Naive thymus-derived CD4-positive, alpha-beta T cell (primary cell): ENCODE measurements around the gene SUPT7L. TPM values are rescaled to one million over a fixed set of nuclear protein-coding genes. Genes with fewer than 3 reads are reported as not detected.
A peak's percentile ranks its signal among the peaks of the same experiment; 100 is the strongest.

Source experiments
- ATAC-seq: fragments of 150-1000 bp; cut with Tn5 transposase; 2 replicates; pipeline ENCODE4 v1.10.0; 2021; ENCODE audit warnings: mild to moderate bottlenecking, moderate library complexity
- CTCF ChIA-PET: fragments of 350-600 bp; sonication (Branson Sonifier 250); formaldehyde crosslinking; loops from one replicate; lab custom pipeline; 2021; ENCODE audit warnings: antibody characterized with exemption; lab: Charles Lee
- POLR2A ChIA-PET: fragments of 350-600 bp; sonication (Branson Sonifier 250); formaldehyde crosslinking; loops from one replicate; lab custom pipeline; 2021; ENCODE audit warnings: antibody characterized with exemption, inconsistent platforms; lab: Charles Lee
- DNase-seq, 9 donors: peaks; one replicate each; pipeline versions ENCODE4 v3.0.0 to v3.0.0-alpha.2; 2020 to 2022; ENCODE audit warnings: mixed read lengths in 1 of 9
- H3K27ac ChIP-seq: one replicate; pipeline ENCODE4 v1.7.0; 2013; ENCODE audit warnings: mild to moderate bottlenecking, low read depth, low read length, moderate library complexity
- H3K27me3 ChIP-seq, 2 donors: one replicate each; pipeline ENCODE4 v1.7.0; 2013; ENCODE audit warnings: low read length in 2 of 2, mild to moderate bottlenecking in 2 of 2, moderate library complexity in 2 of 2; ENCODE audit not compliant: control insufficient read depth in 2 of 2, insufficient read depth in 2 of 2
- H3K36me3 ChIP-seq, 3 experiments: 1 replicate in 2 of 3; 2 replicates in 1 of 3; pipeline ENCODE4 v1.7.0; 2013; ENCODE audit warnings: low read length in 3 of 3, mild to moderate bottlenecking in 3 of 3, moderate library complexity in 1 of 3; ENCODE audit not compliant: insufficient read depth in 3 of 3, control insufficient read depth in 2 of 3
- H3K4me1 ChIP-seq, 2 donors: one replicate each; pipeline ENCODE4 v1.7.0; 2013; ENCODE audit warnings: low read length in 2 of 2, mild to moderate bottlenecking in 2 of 2, moderate library complexity in 1 of 2; ENCODE audit not compliant: control insufficient read depth in 2 of 2, insufficient read depth in 2 of 2
- H3K4me3 ChIP-seq: 2 replicates; pipeline ENCODE4 v1.7.0; 2013; ENCODE audit warnings: mild to moderate bottlenecking, low read length
- H3K9me3 ChIP-seq, 3 experiments: 1 replicate in 2 of 3; 2 replicates in 1 of 3; pipeline ENCODE4 v1.7.0; 2013; ENCODE audit warnings: low read length in 3 of 3; ENCODE audit not compliant: control insufficient read depth in 2 of 3
- H3K27ac Mint-ChIP-seq, 9 donors: one replicate each; pipeline ENCODE4 v1.8.0; 2020 to 2022; ENCODE audit warnings: mixed read lengths in 9 of 9, mild to moderate bottlenecking in 8 of 9, moderate library complexity in 5 of 9, inconsistent platforms in 2 of 9
- H3K27me3 Mint-ChIP-seq, 5 donors: one replicate each; pipeline ENCODE4 v1.8.0; 2021 to 2022; ENCODE audit warnings: mixed read lengths in 5 of 5, mild to moderate bottlenecking in 1 of 5
- H3K36me3 Mint-ChIP-seq, 5 donors: one replicate each; pipeline ENCODE4 v1.8.0; 2020 to 2022; ENCODE audit warnings: mixed read lengths in 5 of 5, mild to moderate bottlenecking in 3 of 5, inconsistent platforms in 1 of 5
- H3K4me1 Mint-ChIP-seq, 7 donors: one replicate each; pipeline ENCODE4 v1.8.0; 2020 to 2022; ENCODE audit warnings: mixed read lengths in 7 of 7, mild to moderate bottlenecking in 3 of 7, inconsistent platforms in 1 of 7
- H3K4me3 Mint-ChIP-seq, 10 donors: one replicate each; pipeline ENCODE4 v1.8.0; 2020 to 2022; ENCODE audit warnings: mild to moderate bottlenecking in 10 of 10, mixed read lengths in 10 of 10, moderate library complexity in 6 of 10, inconsistent platforms in 2 of 10
- H3K9me3 Mint-ChIP-seq, 11 donors: one replicate each; pipeline ENCODE4 v1.8.0; 2020 to 2022; ENCODE audit warnings: mixed read lengths in 11 of 11, mild to moderate bottlenecking in 4 of 11, inconsistent platforms in 1 of 11, moderate library complexity in 1 of 11
- intact Hi-C, 2 donors: fragments of 100-400 bp; cut with micrococcal nuclease; formaldehyde crosslinking; loops; one replicate each; pipeline ENCODE4 v1.15.1; 2023
- polyA plus RNA-seq, 2 donors: library from polyadenylated mRNA; unstranded; fragments of 300-500 nt; fragmentation: Illumina TruSeq; gene quantifications; one replicate each; pipeline ENCODE4 v1.2.3, GENCODE V29; 2021
- total RNA-seq, 6 experiments: library from RNA in 5 of 6; stranded (reverse) in 5 of 6; gene quantifications; 1 replicate in 5 of 6; 2 replicates in 1 of 6; pipeline ENCODE4 v1.2.3 and lab custom pipeline; 2021 to 2026

Gene SUPT7L
- total and polyA plus RNA-seq, 7 experiments from 2014 or later: 19.0 to 58.6 (median 42.9) TPM

DNA sequence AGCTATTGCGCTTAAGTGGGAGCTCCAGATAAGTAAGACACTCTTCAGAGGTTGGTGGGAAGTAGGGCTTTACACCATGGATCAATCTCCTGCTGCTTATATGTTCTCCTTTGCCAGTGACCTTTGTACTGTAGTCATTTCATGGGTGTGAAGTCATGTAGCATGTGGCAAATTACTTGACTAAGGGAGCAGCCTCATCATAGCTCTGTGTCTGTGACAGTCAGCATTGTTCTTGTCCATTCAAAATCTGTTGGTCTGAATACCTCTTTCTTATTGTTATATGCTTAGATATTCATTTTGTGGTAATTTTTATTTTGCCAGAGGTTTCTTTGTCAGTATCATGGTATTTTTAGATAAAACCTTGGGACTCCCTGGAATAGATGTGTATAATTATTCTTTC, 18.4 kb upstream of the SUPT7L start:
- Histone ChIP-seq H3K27ac (no peak overlapping the region), H3K36me3 (peaks cover 11 to 70% (median 37%) of the 10 kb centered on the region in 3 experiments), H3K27me3 (no peaks in the 10 kb centered on the region), H3K4me1 (peaks cover 0 to 28% of the 10 kb centered on the region in 2 donors), H3K4me3 (no peak overlapping the region), H3K9me3 (no peaks in the 10 kb centered on the region)
- Mint-ChIP-seq H3K36me3 (peaks cover 10 to 27% (median 22%) of the 10 kb centered on the region in 5 donors), H3K4me1 (peaks cover 5 to 25% (median 13%) of the 10 kb centered on the region in 7 donors), H3K9me3 (no peaks in the 10 kb centered on the region), H3K27me3 (no peaks in the 10 kb centered on the region), H3K27ac (peak overlapping the region in 2 of 9 donors; percentile 9 to 39), H3K4me3 (no peak overlapping the region)
- intact Hi-C loops: loop anchor here (2.0 to 5.0 kb wide), 3 partner anchors 19 to 273 kb away; partner anchors contain the start of genes IFT172 (in 1 of the 2), PPM1G (in 1 of the 2), SLC4A1AP (in 1 of the 2) and SUPT7L (in 1 of the 2)
- DNase-seq: no peak
- ATAC-seq: no peak
- ChIA-PET CTCF (interaction anchor here (0.7 to 3.3 kb wide), 4 partner anchors 9 to 1013 kb away, joined by 3 to 15 read pairs (median 5); partner anchors contain the start of genes SLC4A1AP and SUPT7L), POLR2A (interaction anchor here (1.8 kb wide), 1 partner anchor 18 kb away, joined by 4 read pairs; the partner anchor contains the start of genes SLC4A1AP and SUPT7L)

DNA sequence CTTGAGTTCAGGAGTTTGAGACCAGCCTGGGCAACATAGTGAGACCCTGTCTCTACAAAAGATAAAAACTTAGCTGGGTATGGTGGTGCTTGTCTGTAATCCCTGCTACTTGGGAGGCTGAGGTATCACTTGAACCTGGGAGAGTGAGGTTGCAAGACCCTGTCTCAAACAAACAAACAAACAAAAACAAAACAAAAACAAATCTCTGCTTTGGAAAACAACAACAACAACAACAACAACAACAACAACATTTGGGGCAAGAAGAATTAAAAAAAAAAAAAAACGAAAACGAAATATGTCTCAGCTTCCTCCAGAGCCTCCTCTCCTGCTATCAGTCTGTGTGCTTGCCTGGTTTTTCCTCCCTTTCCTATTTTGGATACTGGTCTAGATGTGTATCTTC, 17.2 kb upstream of the SUPT7L start:
- H3K4me3 Mint-ChIP-seq: no peak overlapping the region
- ATAC-seq (no peak), DNase-seq (no peak)
- no peak overlapping the region for H3K4me3 ChIP-seq
- no peak overlapping the region for H3K27ac ChIP-seq
- H3K27ac Mint-ChIP-seq: peak overlapping the region in 3 of 9 donors; percentile 31 to 67 (median 53)
- peaks cover 0 to 19% of the 10 kb centered on the region in 2 donors for H3K4me1 ChIP-seq
- H3K36me3 Mint-ChIP-seq: peaks cover 10 to 27% (median 19%) of the 10 kb centered on the region in 5 donors
- CTCF ChIA-PET: no interaction called here
- H3K36me3 ChIP-seq: peaks cover 16 to 73% (median 39%) of the 10 kb centered on the region in 3 experiments
- no peaks in the 10 kb centered on the region for H3K27me3 ChIP-seq
- no peaks in the 10 kb centered on the region for H3K9me3 ChIP-seq
- no peaks in the 10 kb centered on the region for H3K27me3 Mint-ChIP-seq
- H3K9me3 Mint-ChIP-seq: no peaks in the 10 kb centered on the region
- intact Hi-C loops: loop anchor here in 1 of 2 donors (5.0 kb wide), 1 partner anchor 193 kb away; the partner anchor contains the start of gene IFT172
- POLR2A ChIA-PET: interaction anchor here (1.8 kb wide), 1 partner anchor 17 kb away, joined by 4 read pairs; the partner anchor contains the start of genes SLC4A1AP and SUPT7L
- peaks cover 5 to 25% (median 13%) of the 10 kb centered on the region in 7 donors for H3K4me1 Mint-ChIP-seq

DNA sequence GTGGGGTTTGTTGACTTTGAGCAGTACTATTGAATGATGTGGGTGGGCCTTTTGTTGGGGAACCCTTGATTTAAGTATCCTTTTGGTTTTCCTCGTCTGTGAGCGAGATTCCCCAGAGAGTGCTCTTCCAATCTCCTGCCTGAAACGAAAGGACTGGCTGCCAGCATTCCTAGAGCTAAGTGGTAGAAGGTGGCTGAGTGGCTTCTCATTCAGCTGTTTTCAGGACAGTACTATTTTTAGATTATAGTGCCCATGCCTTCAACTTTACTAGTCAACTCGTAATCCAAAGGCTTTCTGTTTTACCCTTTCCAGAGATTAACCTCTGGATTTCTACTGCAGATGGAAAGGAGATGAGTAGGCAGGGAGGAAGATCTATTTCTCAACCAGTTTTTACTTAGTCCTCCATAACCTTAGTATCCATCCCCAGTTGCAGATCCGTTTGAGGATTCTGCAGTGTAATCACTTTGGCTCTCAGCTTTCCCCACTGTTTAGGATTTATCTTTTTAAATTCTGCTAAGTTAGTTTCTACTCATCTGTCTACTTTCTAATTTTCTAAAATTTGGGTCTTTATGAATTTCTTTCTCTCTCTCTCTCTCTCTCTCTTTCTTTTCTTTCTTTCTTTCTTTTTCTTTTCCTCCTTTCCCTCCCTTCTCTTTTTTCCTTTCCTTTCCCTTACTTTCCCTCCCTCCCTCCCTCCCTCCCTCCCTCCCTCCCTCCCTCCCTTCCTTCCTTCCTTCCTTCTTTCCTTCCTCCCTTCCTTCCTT, 9.5 kb upstream of the SUPT7L start:
- no peaks in the 10 kb centered on the region for H3K27me3 Mint-ChIP-seq
- H3K36me3 Mint-ChIP-seq: peaks cover 13 to 53% (median 30%) of the 10 kb centered on the region in 5 donors
- H3K4me1 Mint-ChIP-seq: peaks cover 0 to 22% (median 14%) of the 10 kb centered on the region in 7 donors
- CTCF ChIA-PET: interaction anchor here (1.4 kb wide), 1 partner anchor 10 kb away, joined by 4 read pairs; no protein-coding TSS in a partner anchor
- H3K27ac Mint-ChIP-seq: no peak overlapping the region
- no peak for DNase-seq
- Histone ChIP-seq H3K4me3 (no peak overlapping the region), H3K27ac (no peak overlapping the region), H3K36me3 (peaks cover 23 to 62% (median 34%) of the 10 kb centered on the region in 3 experiments), H3K9me3 (no peaks in the 10 kb centered on the region), H3K27me3 (no peaks in the 10 kb centered on the region), H3K4me1 (no peaks in the 10 kb centered on the region)
- no peak for ATAC-seq
- H3K9me3 Mint-ChIP-seq: no peaks in the 10 kb centered on the region
- POLR2A ChIA-PET: no interaction called here
- intact Hi-C loops: no loop called here
- no peak overlapping the region for H3K4me3 Mint-ChIP-seq

DNA sequence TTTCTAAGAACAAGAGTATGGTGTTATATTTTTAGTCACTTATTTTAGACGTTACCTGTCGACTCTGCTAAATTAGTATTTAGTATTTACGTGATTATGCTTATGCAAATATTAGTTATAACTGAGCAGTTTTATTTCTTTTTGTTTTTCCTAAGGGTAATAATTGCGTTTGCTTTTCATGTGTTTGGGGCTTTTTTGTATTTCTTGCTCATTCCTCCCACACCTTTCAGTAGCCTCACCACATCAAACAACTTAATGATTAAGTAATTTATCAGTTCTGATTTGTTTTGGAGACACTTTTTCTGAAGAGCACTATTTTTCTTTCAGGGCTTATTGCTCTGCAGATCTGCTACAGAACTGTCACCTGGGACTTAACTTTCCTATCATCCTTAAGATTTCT, 7.8 kb upstream of the SUPT7L start:
- no peak for ATAC-seq
- peaks cover 0 to 32% (median 18%) of the 10 kb centered on the region in 7 donors for H3K4me1 Mint-ChIP-seq
- no peak for DNase-seq
- H3K4me3 ChIP-seq: no peak overlapping the region
- H3K36me3 ChIP-seq: peaks cover 16 to 55% (median 27%) of the 10 kb centered on the region in 3 experiments
- no peak overlapping the region for H3K27ac ChIP-seq
- intact Hi-C loops: no loop called here
- CTCF ChIA-PET: no interaction called here
- no peaks in the 10 kb centered on the region for H3K27me3 ChIP-seq
- H3K9me3 Mint-ChIP-seq: no peaks in the 10 kb centered on the region
- no peaks in the 10 kb centered on the region for H3K4me1 ChIP-seq
- H3K36me3 Mint-ChIP-seq: peaks cover 14 to 55% (median 36%) of the 10 kb centered on the region in 5 donors
- H3K27ac Mint-ChIP-seq: peak overlapping the region in 1 of 9 donors; percentile 25
- H3K27me3 Mint-ChIP-seq: no peaks in the 10 kb centered on the region
- no peak overlapping the region for H3K4me3 Mint-ChIP-seq
- H3K9me3 ChIP-seq: no peaks in the 10 kb centered on the region
- POLR2A ChIA-PET: no interaction called here

DNA sequence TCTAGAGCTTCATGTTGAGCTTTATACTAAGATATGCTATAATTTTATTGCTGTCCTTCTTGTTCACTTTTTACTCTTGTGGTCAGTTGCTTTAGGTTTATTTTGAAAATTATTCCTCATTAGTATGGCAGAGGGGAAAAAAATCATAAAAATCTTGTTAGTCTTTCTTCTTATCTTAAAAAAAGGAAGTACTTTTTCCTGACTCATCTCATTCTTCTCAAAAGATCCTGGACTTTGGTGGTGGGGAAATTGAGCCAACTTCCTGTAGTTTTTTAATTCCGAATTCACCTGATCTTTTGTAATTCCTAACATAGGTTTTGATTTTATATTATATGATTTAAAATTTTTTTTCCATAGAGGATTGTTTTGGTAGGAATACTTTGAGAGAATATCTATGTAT, 4.0 kb upstream of the SUPT7L start:
- H3K4me3 Mint-ChIP-seq: peak overlapping the region in 1 of 10 donors; percentile 69
- POLR2A ChIA-PET: no interaction called here
- H3K4me3 ChIP-seq: no peak overlapping the region
- H3K27me3 ChIP-seq: no peaks in the 10 kb centered on the region
- H3K9me3 ChIP-seq: no peaks in the 10 kb centered on the region
- H3K27ac Mint-ChIP-seq: no peak overlapping the region
- CTCF ChIA-PET: interaction anchor here (0.7 to 1.2 kb wide), 2 partner anchors 16 to 40 kb away, joined by 4 to 7 read pairs; no protein-coding TSS in a partner anchor
- no peak overlapping the region for H3K27ac ChIP-seq
- peaks cover 12 to 35% (median 28%) of the 10 kb centered on the region in 5 donors for H3K36me3 Mint-ChIP-seq
- no peak for ATAC-seq
- H3K4me1 ChIP-seq: peaks cover 15 to 16% of the 10 kb centered on the region in 2 donors
- no peaks in the 10 kb centered on the region for H3K27me3 Mint-ChIP-seq
- H3K9me3 Mint-ChIP-seq: peaks cover 0 to 3% (median 0%) of the 10 kb centered on the region in 11 donors
- H3K4me1 Mint-ChIP-seq: peaks cover 12 to 55% (median 46%) of the 10 kb centered on the region in 7 donors
- intact Hi-C loops: no loop called here
- peaks cover 6 to 41% (median 13%) of the 10 kb centered on the region in 3 experiments for H3K36me3 ChIP-seq
- DNase-seq: no peak

DNA sequence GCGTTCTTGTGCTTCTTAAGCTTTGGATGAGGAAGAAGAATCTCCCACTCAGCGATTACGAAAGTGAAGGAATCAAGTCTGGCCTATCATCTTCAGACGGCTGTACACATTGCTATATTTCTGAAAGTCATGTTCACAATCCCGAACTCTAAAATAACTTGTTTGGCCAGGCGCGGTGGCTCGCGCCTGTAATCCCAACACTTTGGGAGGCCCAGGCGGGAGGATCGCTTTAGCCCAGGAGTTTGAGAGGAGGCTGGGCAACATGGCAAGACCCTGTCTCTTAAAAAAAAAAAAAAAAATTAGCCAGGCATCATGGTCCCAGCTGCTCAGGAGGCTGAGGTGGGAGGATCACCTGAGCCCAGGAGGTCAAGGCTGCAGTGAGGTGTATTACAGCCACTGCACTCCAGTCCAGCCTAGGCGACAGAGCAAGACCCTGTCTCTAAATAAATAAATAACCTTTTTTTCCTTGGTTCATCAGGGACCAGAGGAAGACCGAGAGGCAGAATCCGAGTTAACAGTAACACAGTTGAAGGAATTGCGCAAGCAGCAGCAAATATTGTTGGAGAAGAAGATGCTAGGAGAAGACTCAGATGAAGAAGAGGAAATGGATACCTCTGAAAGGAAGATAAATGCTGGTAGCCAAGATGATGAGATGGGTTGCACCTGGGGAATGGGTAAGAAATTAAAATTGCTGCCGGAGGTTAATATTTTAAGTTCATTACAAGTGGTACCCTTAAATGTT, 1.4 kb upstream of the SUPT7L start:
- H3K4me1 Mint-ChIP-seq: peaks cover 30 to 64% (median 54%) of the 10 kb centered on the region in 7 donors
- H3K9me3 ChIP-seq: no peaks in the 10 kb centered on the region
- no peak for ATAC-seq
- intact Hi-C loops: loop anchor here in 1 of 2 donors (5.0 kb wide), 1 partner anchor 237 kb away; the partner anchor contains the start of gene NRBP1
- CTCF ChIA-PET: interaction anchor here (0.7 to 1.7 kb wide), 3 partner anchors 17 to 48 kb away, joined by 3 to 6 read pairs (median 4); no protein-coding TSS in a partner anchor
- peaks cover 18 to 20% of the 10 kb centered on the region in 2 donors for H3K4me1 ChIP-seq
- H3K27me3 ChIP-seq: no peaks in the 10 kb centered on the region
- POLR2A ChIA-PET: interaction anchor here (0.7 to 2.3 kb wide), 7 partner anchors 26 to 284 kb away, joined by 3 to 13 read pairs (median 5); partner anchors contain the start of genes CCDC121, GPN1, PPM1G and ZNF512
- no peak for DNase-seq
- peak overlapping the region; percentile 94 to 100 (median 100) for H3K4me3 Mint-ChIP-seq
- peak overlapping the region; percentile 95 for H3K27ac ChIP-seq
- no peaks in the 10 kb centered on the region for H3K27me3 Mint-ChIP-seq
- peaks cover 19 to 36% (median 26%) of the 10 kb centered on the region in 5 donors for H3K36me3 Mint-ChIP-seq
- peaks cover 6 to 46% (median 7%) of the 10 kb centered on the region in 3 experiments for H3K36me3 ChIP-seq
- peaks cover 0 to 3% (median 0%) of the 10 kb centered on the region in 11 donors for H3K9me3 Mint-ChIP-seq
- peak overlapping the region; percentile 98 for H3K4me3 ChIP-seq
- H3K27ac Mint-ChIP-seq: peak overlapping the region; percentile 98 to 100 (median 99)
